SKM-1 treated with dmso at 0.1 percent for 144 hours (cell line): ENCODE results near the gene DDI2.
A peak's percentile ranks its signal among the peaks of the same experiment; 100 is the strongest.
"Not testable (repeated sequence)": the region's sequence is repeated elsewhere in the genome, so short reads cannot be mapped to it uniquely, and the experiment has no call there.

ENCODE experiments used
- DNase-seq: peaks from one replicate; lab custom pipeline; 2025; ENCODE audit not compliant: unreplicated experiment; lab: John Stamatoyannopoulos, UW

Gene DDI2

GRCh38 chr1:15676688-15677661 lies 59.7 kb downstream of the DDI2 start:
- DNase-seq: no peak

DNA sequence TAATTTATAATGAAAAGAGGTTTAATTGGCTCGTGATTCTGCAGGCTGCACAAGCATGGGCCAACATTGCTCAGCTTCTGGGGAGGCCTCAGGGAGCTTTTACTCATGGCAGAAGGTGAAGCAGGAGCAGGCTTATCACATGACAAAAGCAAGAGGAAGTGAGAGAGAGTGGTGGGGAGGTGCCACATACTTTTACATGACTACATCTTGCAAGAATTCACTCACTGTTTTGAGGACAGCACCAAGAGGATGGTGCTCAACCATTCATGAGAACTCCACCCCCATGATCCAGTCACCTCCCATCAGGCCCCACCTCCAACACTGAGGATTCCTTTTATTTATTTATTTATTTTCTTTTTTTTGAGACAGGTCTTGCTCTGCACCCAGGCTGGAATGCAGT lies 61.3 kb downstream of the DDI2 start:
- peak; percentile 53 for DNase-seq

DNA sequence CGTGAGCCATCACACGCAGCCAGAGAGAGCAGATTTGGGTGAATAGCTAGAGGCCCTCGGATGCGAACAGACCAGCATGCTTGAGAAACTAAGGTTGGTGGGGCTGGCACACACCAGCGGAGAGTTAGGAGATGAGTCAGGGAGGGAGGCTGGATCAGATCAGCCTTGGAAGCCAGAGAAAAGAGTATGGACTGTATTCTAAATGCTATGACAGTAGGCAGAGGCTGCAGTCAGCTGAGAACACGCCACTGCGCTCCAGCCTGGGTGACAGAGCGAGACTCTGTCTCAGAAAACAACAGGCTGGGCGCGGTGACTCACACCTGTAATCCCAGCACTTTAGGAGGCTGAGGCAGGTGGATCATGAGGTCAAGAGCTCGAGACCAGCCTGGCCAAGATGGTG lies 62.9 kb downstream of the DDI2 start:
- no peak for DNase-seq

DNA sequence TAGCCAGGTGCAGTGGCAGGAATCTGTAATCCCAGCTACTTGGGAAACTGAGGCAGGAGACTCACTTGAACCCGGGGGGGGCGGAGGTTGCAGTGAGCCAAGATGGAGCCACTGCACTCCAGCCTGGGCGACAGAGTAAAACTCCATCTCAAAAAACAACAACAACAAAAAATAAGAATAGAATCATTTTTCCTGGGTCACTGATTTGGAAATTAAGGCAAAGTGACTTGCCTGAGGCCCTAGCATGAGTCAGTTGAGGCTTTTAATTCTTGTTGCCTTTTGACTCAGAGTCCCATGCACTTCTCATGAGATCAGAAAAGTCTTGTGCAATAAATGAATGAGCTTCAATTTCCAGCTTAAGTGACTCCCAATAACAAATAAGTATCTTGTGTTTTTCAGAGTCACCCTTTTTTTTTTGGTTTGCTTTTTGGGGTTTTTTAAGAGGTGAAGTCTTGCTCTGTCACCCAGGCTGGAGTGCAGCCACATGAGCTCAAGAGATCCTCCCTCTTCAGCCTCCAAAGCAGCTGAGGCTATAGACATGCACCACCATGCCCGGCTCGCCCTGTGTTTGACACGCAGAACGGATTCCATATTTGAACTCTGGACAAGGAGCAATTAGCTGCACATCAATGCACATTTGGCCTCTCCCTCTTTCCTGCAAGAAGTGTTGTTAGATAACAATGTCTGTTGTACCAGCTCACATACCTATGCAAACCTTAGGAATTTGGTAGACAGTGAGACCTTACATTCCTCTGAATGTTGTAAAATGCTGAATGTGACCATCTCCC lies 63.5 kb downstream of the DDI2 start:
- DNase-seq: no peak

DNA sequence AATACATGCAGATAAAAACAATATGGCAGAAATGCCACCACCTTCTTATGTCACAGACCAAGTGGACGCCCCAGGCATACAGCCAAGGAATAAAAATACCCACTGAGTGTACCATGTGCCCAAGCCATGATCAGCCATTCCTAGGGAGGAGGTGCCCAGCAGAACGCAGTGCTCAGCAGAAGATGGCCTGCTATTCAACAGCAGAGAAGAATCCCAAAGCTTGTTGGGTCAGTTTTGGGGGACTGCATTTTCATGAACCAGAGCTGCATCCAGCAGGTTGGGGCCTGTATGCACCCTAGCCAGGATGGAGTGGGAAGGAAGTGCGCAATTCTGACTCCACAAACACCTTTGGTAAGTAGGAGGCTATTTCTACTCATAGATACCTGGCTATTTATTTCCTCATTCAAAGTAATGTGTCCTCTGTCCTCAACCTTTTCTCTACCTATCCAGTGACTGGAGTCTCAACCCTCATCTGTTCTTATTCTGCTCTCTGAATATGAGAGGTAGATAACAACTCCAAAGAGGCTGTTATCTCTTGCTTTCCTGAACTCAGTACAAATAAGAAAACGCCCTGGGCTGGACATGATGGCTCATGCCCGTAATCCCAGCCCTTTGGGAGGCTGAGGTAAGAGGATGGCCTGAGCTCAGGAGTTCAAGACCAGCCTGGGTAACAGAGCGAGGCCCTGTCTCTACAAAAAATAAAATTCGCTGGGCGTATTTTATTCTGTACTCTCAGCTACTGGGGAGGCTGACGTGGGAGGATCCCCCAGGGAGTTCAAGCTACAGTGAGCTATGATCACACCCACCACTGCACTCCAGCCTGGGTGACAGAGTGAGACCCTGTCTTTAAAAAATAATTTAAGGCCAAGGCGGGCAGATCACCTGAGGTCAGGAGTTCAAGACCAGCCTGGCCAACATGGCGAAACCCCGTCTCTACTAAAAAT lies 64.4 kb downstream of the DDI2 start:
- no peak for DNase-seq

GRCh38 chr1:15682936-15683341 lies 65.7 kb downstream of the DDI2 start:
- no peak for DNase-seq

GRCh38 chr1:15683345-15684039 lies 66.2 kb downstream of the DDI2 start:
- no peak for DNase-seq

DNA sequence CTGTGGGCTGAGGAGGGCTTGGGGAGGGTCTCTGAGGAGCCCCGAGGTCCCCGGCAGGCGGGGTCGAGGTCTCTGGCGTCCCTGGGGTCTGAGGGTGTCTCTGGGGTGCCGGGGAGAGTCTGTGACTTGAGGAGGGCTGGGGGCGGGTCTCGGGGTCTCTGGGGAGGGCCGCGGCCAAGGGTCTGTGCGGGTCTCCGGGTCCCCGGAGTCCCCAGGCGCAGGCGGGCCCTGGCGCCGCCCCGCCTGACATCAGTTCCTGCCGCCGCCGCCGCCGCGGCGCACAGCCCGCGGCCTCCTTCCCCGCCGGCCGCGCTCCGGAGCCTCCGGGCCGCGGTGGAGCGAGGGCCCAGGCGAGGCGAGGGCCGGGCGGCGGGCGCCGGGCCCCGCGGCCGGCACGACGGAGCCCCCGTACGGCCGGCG lies 66.8 kb downstream of the DDI2 start, which contains the start of gene PLEKHM2:
TSS of gene PLEKHM2 (plus strand) at position 279 of the 420 bp plus-strand sequence. CDS start 239 bp downstream, outside the sequence.
- no peak for DNase-seq

GRCh38 chr1:15684468-15685291 lies 67.4 kb downstream of the DDI2 start:
- peak; percentile 39 for DNase-seq

GRCh38 chr1:15685820-15686219 lies 68.6 kb downstream of the DDI2 start:
- no peak for DNase-seq

DNA sequence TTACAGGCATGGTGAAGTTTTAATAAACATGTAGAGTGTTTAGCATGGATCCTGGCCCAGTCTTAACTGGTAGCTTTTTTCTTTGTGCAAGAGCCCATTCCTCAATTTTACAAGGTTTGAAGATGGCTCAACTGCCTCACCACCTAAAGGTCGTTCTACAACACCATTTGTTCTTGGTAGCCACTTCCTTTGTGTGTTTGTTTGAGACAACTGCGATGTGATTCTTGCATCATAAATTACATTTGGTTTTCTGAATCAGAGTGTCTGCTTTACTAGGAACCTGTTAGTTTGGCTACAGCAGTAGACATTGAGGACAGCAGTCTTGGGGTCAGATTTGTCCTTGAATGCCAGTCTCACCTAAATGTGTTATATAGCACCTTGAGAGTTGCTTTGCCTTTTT lies 70.2 kb downstream of the DDI2 start:
- DNase-seq: no peak

- DNase-seq: no peak
Measured at GRCh38 chr1:15690317-15690716, 73.1 kb downstream of the DDI2 start.

DNA sequence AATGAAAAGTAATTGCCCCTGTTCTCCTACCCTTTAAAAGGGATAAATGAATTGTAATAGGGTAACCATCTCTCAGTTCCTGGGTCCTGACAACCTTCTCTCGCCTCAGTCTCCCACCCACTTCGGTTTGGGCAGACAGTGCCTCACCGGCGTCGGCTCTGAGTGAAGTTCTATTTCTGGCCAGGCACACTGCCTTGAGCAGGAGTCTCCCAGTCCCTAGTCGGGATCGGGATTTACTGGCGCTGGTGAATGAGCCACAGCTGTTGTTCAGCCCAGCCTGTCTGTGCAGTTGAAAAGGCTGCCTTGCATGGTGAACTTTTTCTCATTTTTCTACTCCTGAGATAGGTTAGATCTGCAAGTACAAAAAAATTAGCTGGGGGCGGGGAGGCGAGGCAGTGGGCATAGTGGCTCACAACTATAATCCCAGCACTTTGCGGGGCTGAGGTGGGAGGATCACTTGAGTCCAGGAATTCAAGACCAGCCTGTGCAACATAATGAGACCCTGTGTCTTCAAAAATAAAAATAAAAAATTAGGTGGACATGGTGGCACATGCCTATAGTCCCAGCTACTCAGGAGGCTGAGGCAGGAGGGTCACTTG lies 74.3 kb downstream of the DDI2 start:
- DNase-seq: no peak

GRCh38 chr1:15692121-15692682 lies 74.9 kb downstream of the DDI2 start:
- DNase-seq: no peak

GRCh38 chr1:15693371-15693770 lies 76.1 kb downstream of the DDI2 start:
- no peak for DNase-seq

DNA sequence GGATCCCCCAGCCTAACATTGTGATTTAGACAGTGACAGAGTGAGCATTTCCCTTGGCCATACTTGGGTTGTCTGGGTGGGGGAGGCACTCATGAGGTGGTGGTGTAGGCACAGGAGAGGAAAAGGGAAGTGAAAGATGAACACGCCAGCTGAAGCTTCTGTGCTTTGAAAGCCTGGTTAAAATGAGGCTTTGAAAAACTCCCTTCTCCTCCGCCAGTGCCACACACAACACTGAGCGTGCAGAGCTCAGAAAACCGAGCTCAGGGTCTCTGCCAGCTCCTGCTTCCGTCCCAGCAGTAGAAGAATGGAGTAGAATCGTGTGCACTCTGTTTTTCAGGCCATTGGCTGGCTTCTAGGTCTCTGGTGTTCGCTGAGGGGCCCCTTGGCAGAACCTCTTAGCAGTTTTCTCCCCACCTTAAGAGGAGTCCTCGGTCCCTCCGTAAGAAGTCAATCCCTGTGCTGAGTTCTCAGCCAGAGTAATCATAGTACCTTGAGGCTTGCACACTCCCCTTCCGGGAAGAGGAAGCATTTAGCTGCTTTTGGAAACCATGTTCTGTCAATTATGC lies 79.8 kb downstream of the DDI2 start:
- peak; percentile 77 for DNase-seq

- no peak for DNase-seq
Measured at GRCh38 chr1:15698201-15698600, 80.9 kb downstream of the DDI2 start.

GRCh38 chr1:15699321-15699720 lies 82.1 kb downstream of the DDI2 start:
- not testable (repeated sequence) for DNase-seq
